ENCODE measurements around the gene PPP6R1. TPM values are rescaled to one million over a fixed set of nuclear protein-coding genes. Genes with fewer than 3 reads are reported as not detected.
A peak's percentile ranks its signal among the peaks of the same experiment; 100 is the strongest.
"Not testable (repeated sequence)": the region's sequence is repeated elsewhere in the genome, so short reads cannot be mapped to it uniquely, and the experiment has no call there.

The PPP6R1 gene
- total and polyA plus RNA-seq, 12 donors, result 28.9 to 116 (median 74.9) TPM

GRCh38 chr19:55208880-55209692, 49.7 kb downstream of the PPP6R1 start, which contains the start of gene PTPRH:
Gene PTPRH, minus strand, starts transcription at chr19:55209501. Its CDS starts 68 bp downstream, at chr19:55209433.
- H3K36me3 ChIP-seq (replicated peaks in 1 of 2), result no peaks in the 10 kb centered on the region
- peaks cover 0 to 3% (median 0%) of the 10 kb centered on the region in 3 donors for H3K9me3 ChIP-seq (replicated peaks in 1 of 3)
- TF ChIP-seq CTCF (IDR thresholded peaks at IDR 0.05), result no peak
- no peak for TF ChIP-seq POLR2A (IDR thresholded peaks at IDR 0.05)
- H3K4me1 ChIP-seq (replicated peaks in 1 of 2), result peaks cover 8 to 26% of the 10 kb centered on the region in 2 donors
- H3K27me3 ChIP-seq, result no peaks in the 10 kb centered on the region
- 51 to 75% (median 70%) methylated on average over 9 to 17 of the region's 18 CpGs for WGBS, 4 donors
- H3K27ac ChIP-seq, result peak within 1 kb of the TSS; percentile 81 to 95 (median 91)
- intact Hi-C loops (cut with DNase I), result no loop called here
- no peak within 1 kb of the TSS for H3K4me3 ChIP-seq
- DNase-seq, result no peak

- Histone ChIP-seq H3K36me3 (replicated peaks in 1 of 2) (peaks cover 0 to 7% of the 10 kb centered on the region in 2 donors), H3K4me3 (peak overlapping the region in 2 of 4 donors; percentile 23 to 55), H3K27me3 (no peaks in the 10 kb centered on the region), H3K9me3 (replicated peaks in 1 of 3) (no peaks in the 10 kb centered on the region), H3K27ac (peak overlapping the region; percentile 81 to 94 (median 86)), H3K4me1 (replicated peaks in 1 of 2) (peaks cover 8 to 26% of the 10 kb centered on the region in 2 donors)
- 13 to 27% (median 20%) methylated on average over 16 to 29 of the region's 29 CpGs for WGBS, 4 donors
- intact Hi-C loops (cut with DNase I), result no loop called here
- DNase-seq, result peak; percentile 96 to 99 (median 98)
- TF ChIP-seq CTCF (IDR thresholded peaks at IDR 0.05), result no peak
- TF ChIP-seq POLR2A (IDR thresholded peaks at IDR 0.05), result peak; percentile 82 to 96
Measured at GRCh38 chr19:55206664-55207500, 51.9 kb downstream of the PPP6R1 start.

GRCh38 chr19:55202199-55202598, 56.6 kb downstream of the PPP6R1 start:
- H3K4me3 ChIP-seq; intact Hi-C loops (cut with DNase I); H3K4me1 ChIP-seq (replicated peaks in 1 of 2); H3K9me3 ChIP-seq (replicated peaks in 1 of 3); H3K27me3 ChIP-seq; H3K27ac ChIP-seq: not testable (repeated sequence)
- peaks cover 0 to 30% of the 10 kb centered on the region in 2 donors for H3K36me3 ChIP-seq (replicated peaks in 1 of 2)
- 71 to 77% (median 76%) methylated on average over 10 of the region's 10 CpGs for whole genome bisulfite sequencing, 4 donors
- DNase-seq, result peak in 1 of 7 donors; percentile 28
- TF ChIP-seq CTCF (IDR thresholded peaks at IDR 0.05), result peak in 3 of 6 experiments; percentile 7 to 20 (median 15)

GRCh38 chr19:55199620-55200204, 59.1 kb downstream of the PPP6R1 start:
- no peaks in the 10 kb centered on the region for H3K27me3 ChIP-seq
- H3K27ac ChIP-seq, result no peak overlapping the region
- H3K4me1 ChIP-seq (replicated peaks in 1 of 2), result no peaks in the 10 kb centered on the region
- TF ChIP-seq POLR2A (IDR thresholded peaks at IDR 0.05) (no peak), CTCF (IDR thresholded peaks at IDR 0.05) (no peak)
- H3K4me3 ChIP-seq, result no peak overlapping the region
- 61 to 71% (median 66%) methylated on average over 3 to 5 of the region's 5 CpGs for WGBS, 4 donors
- no peaks in the 10 kb centered on the region for H3K9me3 ChIP-seq (replicated peaks in 1 of 3)
- DNase-seq, result no peak
- intact Hi-C loops (cut with DNase I), result no loop called here
- H3K36me3 ChIP-seq (replicated peaks in 1 of 2), result peaks cover 0 to 30% of the 10 kb centered on the region in 2 donors
